ENCODE results near the gene CIDEA.

DNA sequence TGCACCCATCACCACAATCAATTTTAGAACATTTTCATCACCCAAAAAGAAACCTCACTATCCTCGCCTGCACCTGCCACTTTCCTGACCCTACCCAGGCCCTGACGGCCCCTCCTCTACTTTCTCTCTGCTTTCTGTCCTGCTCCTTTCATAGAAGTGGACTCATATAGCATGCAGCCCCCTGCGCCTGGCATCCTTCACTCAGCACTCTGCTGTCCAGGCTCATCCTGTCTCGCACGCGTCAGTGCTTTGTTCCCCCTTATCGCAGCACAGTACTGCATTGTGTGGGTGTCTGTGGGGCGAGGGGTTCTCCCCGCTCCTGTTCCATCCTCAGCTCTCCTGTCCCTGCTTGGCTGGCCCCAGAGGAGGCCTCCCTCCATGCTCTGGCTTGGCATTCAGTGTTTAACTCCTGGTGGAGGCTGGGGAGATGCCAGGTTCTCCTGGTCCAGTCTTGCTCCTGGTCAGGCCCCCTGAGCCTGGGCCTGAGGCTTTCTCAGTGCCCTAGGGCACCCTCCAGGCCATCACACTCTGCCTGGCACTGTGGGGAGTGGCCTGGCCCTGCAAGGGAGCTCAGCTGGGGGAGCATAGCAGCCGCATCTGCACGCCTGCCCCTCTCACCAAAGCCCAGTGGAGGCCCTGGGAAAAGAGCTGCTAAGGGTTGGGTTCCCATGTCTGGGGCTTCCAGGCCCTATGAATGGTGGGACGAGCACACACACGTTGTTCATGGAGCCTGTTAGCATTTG is 47.3 kb downstream of the CIDEA start:
- TF ChIP-seq, protein P1, sequence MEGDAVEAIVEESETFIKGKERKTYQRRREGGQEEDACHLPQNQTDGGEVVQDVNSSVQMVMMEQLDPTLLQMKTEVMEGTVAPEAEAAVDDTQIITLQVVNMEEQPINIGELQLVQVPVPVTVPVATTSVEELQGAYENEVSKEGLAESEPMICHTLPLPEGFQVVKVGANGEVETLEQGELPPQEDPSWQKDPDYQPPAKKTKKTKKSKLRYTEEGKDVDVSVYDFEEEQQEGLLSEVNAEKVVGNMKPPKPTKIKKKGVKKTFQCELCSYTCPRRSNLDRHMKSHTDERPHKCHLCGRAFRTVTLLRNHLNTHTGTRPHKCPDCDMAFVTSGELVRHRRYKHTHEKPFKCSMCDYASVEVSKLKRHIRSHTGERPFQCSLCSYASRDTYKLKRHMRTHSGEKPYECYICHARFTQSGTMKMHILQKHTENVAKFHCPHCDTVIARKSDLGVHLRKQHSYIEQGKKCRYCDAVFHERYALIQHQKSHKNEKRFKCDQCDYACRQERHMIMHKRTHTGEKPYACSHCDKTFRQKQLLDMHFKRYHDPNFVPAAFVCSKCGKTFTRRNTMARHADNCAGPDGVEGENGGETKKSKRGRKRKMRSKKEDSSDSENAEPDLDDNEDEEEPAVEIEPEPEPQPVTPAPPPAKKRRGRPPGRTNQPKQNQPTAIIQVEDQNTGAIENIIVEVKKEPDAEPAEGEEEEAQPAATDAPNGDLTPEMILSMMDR (IDR thresholded peaks at IDR 0.05): no peak
- no peak for TF ChIP-seq POLR2A (IDR thresholded peaks at IDR 0.05)

Measured in stomach (tissue), 4 donors.